Amniotic stem cell (primary cell): ENCODE results near the gene NTRK3.
A peak's percentile ranks its signal among the peaks of the same experiment; 100 is the strongest.

Source experiments
- DNase-seq: peaks from one replicate; lab custom pipeline; 2025; lab: John Stamatoyannopoulos, UW

NTRK3 gene

GRCh38 chr15:88257311-88258092 lies 963 bp upstream of the NTRK3 start:
- no peak for DNase-seq

DNA sequence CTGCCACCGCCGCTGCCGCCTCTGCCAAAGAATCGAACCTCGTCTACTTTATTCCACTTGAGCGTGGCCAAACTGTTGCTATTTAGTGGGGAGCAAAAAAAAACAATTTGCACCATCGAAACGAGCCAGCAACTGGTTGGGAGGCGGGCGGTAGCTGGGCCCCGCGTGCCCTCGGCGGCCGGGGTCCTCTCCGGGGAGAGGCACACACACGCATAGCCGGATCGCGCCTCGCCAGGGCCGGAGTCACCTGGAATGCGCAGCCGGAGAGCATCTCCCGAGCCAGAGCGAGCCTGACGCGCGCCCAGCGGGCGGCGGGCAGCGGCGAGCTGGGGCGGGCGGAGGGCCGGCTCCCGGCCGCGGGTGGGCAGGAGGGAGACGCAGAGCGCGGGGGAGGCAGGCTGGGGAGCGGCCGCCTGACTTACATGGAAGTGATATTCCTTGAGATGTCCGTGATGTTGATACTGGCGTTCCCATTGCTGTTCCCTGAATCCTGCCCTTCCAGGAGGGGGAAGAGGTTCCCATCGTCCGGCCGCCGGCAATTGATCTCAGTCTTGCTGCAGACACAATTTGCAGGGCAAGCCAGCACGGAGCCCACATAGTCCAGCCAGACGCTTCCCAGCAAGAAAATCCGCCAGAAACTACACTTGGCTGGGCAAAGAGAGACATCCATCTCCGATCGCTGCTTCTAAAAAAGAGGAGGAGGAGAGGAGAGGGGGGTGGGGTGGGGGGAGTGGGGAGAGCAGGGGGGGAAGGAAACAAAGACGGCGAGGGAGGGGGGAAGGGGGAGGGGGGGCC lies 858 bp downstream of the NTRK3 start:
- DNase-seq: peak; percentile 13

- DNase-seq: no peak
These were observed 1.5 kb downstream of the NTRK3 start for GRCh38 chr15:88255087-88255483.

- DNase-seq: no peak
These were observed 4.1 kb downstream of the NTRK3 start for GRCh38 chr15:88252441-88252840.

GRCh38 chr15:88250826-88251225 lies 5.7 kb downstream of the NTRK3 start:
- no peak for DNase-seq

DNA sequence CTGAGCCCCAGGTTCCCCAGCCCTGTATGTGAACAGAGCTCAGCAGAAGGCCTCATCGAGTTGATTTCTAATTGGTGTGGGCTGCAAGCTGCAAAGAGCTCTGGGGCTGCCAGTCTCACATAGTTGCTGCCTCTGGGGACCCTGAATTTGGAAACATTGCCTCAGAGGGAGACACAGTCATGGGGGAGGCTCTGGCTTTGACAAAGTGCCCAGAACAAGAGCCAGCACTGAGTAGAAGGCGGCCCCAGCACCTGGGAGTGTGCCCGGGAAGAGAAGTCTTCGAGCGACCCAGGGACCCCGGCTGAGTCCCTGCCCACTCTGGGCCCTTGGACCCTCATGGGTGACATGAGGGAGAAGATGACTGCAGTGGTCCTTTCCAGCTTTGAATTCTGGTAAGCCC lies 7.3 kb downstream of the NTRK3 start:
- no peak for DNase-seq

GRCh38 chr15:88247914-88248313 lies 8.6 kb downstream of the NTRK3 start:
- no peak for DNase-seq

DNA sequence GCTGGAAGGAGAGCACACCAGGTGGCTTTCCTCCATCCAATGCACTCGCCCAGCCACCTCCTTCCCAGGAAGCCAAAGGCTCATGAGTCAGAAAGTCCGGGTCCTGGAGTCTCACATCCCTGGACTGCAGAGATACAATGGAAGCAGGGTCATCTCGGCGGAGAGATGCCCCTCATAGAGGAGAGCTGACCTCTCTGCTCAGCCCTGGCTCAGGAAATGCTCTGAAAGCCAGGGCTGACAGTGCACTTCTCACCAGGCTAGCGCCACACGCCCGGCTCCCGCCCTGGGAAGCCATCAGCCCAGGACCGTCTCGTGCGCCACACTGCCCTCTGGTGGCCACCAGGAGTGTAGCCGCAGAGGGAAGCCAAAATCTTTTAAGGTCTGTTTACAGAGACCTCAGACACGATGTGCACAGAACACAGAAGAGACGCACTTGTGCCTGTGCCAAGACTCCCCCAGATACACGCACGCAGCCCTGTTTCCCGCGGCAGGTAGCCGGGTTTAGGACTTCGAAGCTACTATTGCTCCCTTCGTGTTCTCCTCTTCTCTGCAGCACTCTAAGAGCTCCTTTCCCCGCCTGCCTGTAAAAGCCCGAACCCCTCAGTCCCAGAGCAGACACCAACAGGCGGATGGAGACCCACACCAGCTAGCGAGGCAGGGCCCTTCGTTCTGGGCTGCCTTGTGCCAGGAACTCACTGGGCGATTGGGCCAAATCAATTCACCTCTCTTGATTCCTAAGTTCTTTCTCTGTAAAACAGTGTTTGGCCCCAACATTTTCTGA lies 9.7 kb downstream of the NTRK3 start:
- peak; percentile 3 for DNase-seq

- DNase-seq: no peak
These were observed 10.5 kb downstream of the NTRK3 start for GRCh38 chr15:88246081-88246480.

DNA sequence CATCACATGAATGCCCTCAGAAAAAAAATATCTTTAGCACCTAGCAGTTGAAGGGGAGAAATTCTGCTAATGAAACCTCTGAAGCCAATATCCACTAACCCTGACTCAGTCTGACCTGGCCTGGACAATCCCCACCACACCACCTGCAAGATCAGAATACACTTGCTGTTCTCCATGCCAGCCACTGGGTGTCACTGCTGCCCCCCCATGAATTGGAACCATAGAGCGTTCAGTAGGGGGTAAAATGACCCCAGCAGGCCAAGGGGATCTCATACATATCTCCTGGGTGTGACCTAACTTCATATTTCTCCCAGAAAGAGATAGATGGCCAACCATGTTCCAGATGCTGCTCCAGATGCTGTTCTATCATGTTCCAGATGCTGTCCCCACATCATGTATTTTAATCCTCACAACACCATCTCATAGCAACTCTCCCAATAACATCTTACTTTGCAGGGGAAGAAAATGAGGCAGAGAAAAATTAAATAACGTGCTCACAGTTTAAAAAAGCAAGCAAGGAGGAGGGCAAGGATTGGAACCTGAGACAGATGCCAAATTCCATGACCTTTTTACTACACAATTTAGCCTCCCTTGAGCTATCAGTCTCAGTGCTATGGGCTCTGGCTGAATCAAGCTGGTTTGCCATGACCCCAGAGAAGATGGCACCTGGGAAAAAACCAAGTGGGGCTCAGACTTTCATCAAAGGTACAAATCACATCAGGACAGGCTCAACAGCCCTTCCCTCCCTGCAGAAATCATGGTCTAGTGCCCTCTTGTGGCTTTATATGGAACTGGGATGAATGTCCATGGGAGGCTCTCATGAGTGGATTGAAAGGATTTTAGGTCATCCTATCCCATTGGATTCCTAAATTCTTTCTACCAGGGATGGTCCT lies 12.4 kb downstream of the NTRK3 start:
- peak; percentile 8 for DNase-seq

DNA sequence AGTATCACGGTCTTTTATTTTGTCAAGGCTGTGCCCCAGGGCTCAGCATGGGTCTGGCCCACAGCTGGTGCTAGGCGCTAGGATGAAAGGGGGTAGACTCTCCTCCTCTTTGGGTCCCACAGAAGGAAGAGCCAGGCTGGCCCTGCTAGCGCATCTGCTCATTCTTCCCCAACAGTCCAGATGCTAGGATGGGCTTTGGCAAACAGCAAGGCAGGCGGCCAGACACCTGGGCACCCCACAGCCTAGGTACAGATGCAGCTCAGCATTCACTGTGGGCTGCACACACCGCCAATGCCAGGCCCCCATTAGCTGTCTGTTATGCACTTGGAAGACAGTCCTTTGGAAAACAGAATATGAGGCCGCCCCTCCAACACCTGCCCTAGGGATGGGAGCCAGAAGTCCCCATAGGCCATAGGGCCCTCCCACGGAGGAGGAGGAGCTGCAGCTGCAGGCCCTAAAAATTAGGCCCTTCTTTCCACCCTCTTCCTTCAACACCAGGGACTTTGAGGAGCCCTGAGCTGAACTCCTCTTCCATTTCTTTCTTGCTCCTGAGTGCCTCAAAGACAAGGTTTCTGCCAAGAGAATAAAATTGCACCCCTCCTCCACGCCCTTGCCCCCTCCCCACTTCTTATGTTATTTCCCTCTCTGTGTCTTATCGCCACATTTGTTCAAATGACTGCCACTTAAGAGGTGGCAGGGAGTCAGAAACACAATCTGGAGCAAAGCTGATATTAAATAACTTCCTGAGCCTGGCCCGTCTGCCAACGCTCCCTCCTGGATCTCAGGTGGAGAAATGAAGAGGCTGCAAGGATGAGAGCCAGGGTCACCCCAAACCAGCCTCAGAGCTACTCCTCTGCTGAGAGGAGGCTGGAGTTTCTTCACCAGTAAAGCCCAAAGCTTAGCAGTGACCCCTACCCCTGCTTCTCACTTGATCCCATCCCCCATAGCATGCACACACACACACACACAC lies 13.7 kb downstream of the NTRK3 start:
- no peak for DNase-seq

DNA sequence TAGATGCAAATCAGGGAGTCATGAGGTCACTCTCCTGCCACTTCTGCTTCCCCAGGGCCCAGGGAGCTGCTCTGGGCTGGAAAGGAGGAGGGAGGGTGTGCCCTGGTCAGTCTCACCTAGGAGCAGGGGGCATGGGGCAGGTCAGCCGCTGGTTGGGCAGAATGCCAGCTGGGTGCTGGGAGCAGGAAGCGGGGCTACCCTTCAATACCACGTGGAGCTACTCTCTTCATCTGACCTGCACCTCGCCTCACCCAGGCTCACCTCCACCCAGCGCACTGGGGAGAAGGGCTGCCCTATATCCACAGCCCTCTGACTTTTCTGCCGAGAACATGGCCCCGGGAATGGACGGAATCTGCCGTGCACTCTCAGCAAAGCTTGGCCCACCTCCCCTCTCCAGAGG lies 15.1 kb downstream of the NTRK3 start:
- DNase-seq: no peak

- DNase-seq: no peak
These were observed 15.5 kb downstream of the NTRK3 start for GRCh38 chr15:88241060-88241459.

GRCh38 chr15:88239594-88239993 lies 16.9 kb downstream of the NTRK3 start:
- no peak for DNase-seq

- no peak for DNase-seq
These were observed 17.7 kb downstream of the NTRK3 start for GRCh38 chr15:88238618-88239430.

- DNase-seq: no peak
These were observed 21.8 kb downstream of the NTRK3 start for GRCh38 chr15:88234711-88235110.

- no peak for DNase-seq
These were observed 22.6 kb downstream of the NTRK3 start for GRCh38 chr15:88233921-88234320.

GRCh38 chr15:88232771-88233201 lies 23.8 kb downstream of the NTRK3 start:
- no peak for DNase-seq

DNA sequence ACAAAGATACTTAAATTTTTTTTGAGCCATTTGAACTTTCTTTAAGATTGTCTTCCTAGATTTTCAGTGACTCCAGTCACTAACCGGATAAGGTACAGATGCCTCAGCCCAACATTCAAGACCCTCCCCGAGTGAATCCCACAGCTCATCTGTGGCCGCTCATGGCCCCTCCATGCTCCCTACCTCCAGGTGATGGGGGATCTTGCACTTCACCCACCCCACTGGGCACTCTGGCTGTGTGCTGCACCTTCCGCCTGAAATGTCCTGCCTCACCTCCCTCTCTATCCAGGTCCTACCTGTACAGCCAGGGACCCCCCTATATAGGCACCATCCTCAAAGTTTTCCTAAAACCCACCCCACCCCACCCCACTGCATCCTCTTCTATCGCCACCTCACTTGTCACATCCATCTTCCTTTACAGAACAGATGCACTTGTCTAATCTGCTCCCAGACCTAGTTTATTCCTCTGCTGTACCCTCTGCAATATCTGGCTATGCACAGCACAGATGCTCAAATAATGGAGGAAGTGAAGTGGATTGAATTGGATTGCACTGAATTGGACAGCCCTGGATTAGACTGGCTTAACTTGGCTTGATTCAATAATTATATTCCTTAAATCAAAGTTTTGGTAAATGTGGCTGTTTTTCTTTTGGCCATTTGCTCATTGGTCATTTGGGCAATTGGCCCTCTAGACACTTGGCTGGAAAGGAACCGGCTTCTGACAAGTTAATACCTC lies 24.5 kb downstream of the NTRK3 start:
- DNase-seq: no peak
